ENCODE data around the gene ZNF444.

- TF ChIP-seq CTCF (conservative IDR thresholded peaks at IDR 0.05; ENCODE audit: low read length): no peak
- no peak for TF ChIP-seq EZH2phosphoT487 (IDR thresholded peaks at IDR 0.05; ENCODE audit: borderline replicate concordance, low read depth, low read length)
Measured at GRCh38 chr19:56142087-56142787, 1.1 kb downstream of the ZNF444 start.
